Activated CD8-positive, alpha-beta memory T cell treated with anti-CD3 and anti-CD28 coated beads, Interleukin-2, amount 50 U/mL, for 24 hours (primary cell): Measurements from ENCODE around the gene HDAC5.
A peak's percentile ranks its signal among the peaks of the same experiment; 100 is the strongest.
"Not testable (repeated sequence)": the region's sequence is repeated elsewhere in the genome, so short reads cannot be mapped to it uniquely, and the experiment has no call there.

Experiments used
- DNase-seq: peaks from one replicate; pipeline ENCODE4 v3.0.0-alpha.2; 2020; ENCODE audit errors: extremely low read depth

The HDAC5 gene

GRCh38 chr17:44123356-44124117 is at the start of gene HDAC5:
HDAC5 (minus strand) TSS chr17:44123641; CDS start chr17:44117515, 6,126 bp downstream.
- DNase-seq = peak; percentile 87

- no peak for DNase-seq
These were observed 48.6 kb upstream of the HDAC5 start for GRCh38 chr17:44171931-44172455.

GRCh38 chr17:44170499-44171201 is 47.2 kb upstream of the HDAC5 start, which contains the start of gene ASB16:
ASB16 (plus strand) TSS chr17:44170704; CDS start chr17:44170790, 86 bp downstream.
- DNase-seq = no peak

GRCh38 chr17:44170135-44170498 is 46.7 kb upstream of the HDAC5 start:
- DNase-seq = no peak

- no peak for DNase-seq
These were observed 43.9 kb upstream of the HDAC5 start for GRCh38 chr17:44167181-44167861.

- DNase-seq = no peak
These were observed 41.0 kb upstream of the HDAC5 start for GRCh38 chr17:44164476-44164875.

GRCh38 chr17:44159519-44160210 is 36.2 kb upstream of the HDAC5 start:
- DNase-seq = no peak

- DNase-seq = no peak
These were observed 32.0 kb upstream of the HDAC5 start for GRCh38 chr17:44155488-44155887.

- no peak for DNase-seq
These were observed 29.4 kb upstream of the HDAC5 start for GRCh38 chr17:44152875-44153274.

GRCh38 chr17:44149750-44150329 is 26.4 kb upstream of the HDAC5 start:
- DNase-seq = no peak

- DNase-seq = not testable (repeated sequence)
These were observed 25.6 kb upstream of the HDAC5 start for GRCh38 chr17:44149066-44149465.

- DNase-seq = no peak
These were observed 24.4 kb upstream of the HDAC5 start for GRCh38 chr17:44147812-44148211.

GRCh38 chr17:44146375-44147346 is 23.2 kb upstream of the HDAC5 start:
- DNase-seq = no peak

- DNase-seq = no peak
These were observed 21.7 kb upstream of the HDAC5 start for GRCh38 chr17:44144966-44145739.

- not testable (repeated sequence) for DNase-seq
These were observed 20.5 kb upstream of the HDAC5 start for GRCh38 chr17:44143921-44144320.

- DNase-seq = peak; percentile 49
These were observed 14.7 kb upstream of the HDAC5 start for GRCh38 chr17:44137891-44138709.

- no peak for DNase-seq
These were observed 11.5 kb upstream of the HDAC5 start for GRCh38 chr17:44134752-44135568.
